ENCODE measurements around the gene DZIP1.
"Not testable (repeated sequence)": the region's sequence is repeated elsewhere in the genome, so short reads cannot be mapped to it uniquely, and the experiment has no call there.

DZIP1 gene

GRCh38 chr13:95676105-95676761 is 31.7 kb upstream of the DZIP1 start:
- H3K36me3 ChIP-seq (ENCODE audit: insufficient read depth) = no peaks in the 10 kb centered on the region
- no peak for TF ChIP-seq CTCF (conservative IDR thresholded peaks at IDR 0.05; ENCODE audit: low read depth, low read length)
- peak overlapping the region; percentile 93 for H2AFZ ChIP-seq (ENCODE audit: low read depth)
- no peak overlapping the region for H3K4me3 ChIP-seq (IDR thresholded peaks at IDR 0.05; ENCODE audit: insufficient read depth, low read depth, low read length)
- H3K27ac ChIP-seq = peak overlapping the region; percentile 78
- H3K4me1 ChIP-seq (ENCODE audit: low read depth, poor library complexity, severe bottlenecking) = peaks cover 28% of the 10 kb centered on the region
- no peaks in the 10 kb centered on the region for H3K27me3 ChIP-seq (ENCODE audit: insufficient read depth, low read depth)
- H3K9ac ChIP-seq = peak overlapping the region; percentile 85
- H3K79me2 ChIP-seq (ENCODE audit: insufficient read depth, low read depth) = peaks cover 45% of the 10 kb centered on the region; the same call in 1 of the 2 replicates
- H3K4me2 ChIP-seq = peak overlapping the region; percentile 71
- H4K20me1 ChIP-seq (ENCODE audit: insufficient read depth) = no peaks in the 10 kb centered on the region

GRCh38 chr13:95671597-95671996 is 27.1 kb upstream of the DZIP1 start:
- no peak overlapping the region for H2AFZ ChIP-seq (ENCODE audit: low read depth)
- no peak overlapping the region for H3K9ac ChIP-seq
- H4K20me1 ChIP-seq (ENCODE audit: insufficient read depth) = no peaks in the 10 kb centered on the region
- no peak overlapping the region for H3K27ac ChIP-seq
- H3K4me2 ChIP-seq = no peak overlapping the region
- peaks cover 12% of the 10 kb centered on the region for H3K4me1 ChIP-seq (ENCODE audit: low read depth, poor library complexity, severe bottlenecking)
- H3K4me3 ChIP-seq (IDR thresholded peaks at IDR 0.05; ENCODE audit: insufficient read depth, low read depth, low read length) = no peak overlapping the region
- peaks cover 9% of the 10 kb centered on the region; the same call in 1 of the 2 replicates for H3K79me2 ChIP-seq (ENCODE audit: insufficient read depth, low read depth)
- H3K36me3 ChIP-seq (ENCODE audit: insufficient read depth) = no peaks in the 10 kb centered on the region
- H3K27me3 ChIP-seq (ENCODE audit: insufficient read depth, low read depth) = no peaks in the 10 kb centered on the region
- TF ChIP-seq CTCF (conservative IDR thresholded peaks at IDR 0.05; ENCODE audit: low read depth, low read length) = no peak

GRCh38 chr13:95667235-95667634 is 22.7 kb upstream of the DZIP1 start:
- H3K79me2 ChIP-seq (ENCODE audit: insufficient read depth, low read depth); H3K9ac ChIP-seq; H3K4me3 ChIP-seq (IDR thresholded peaks at IDR 0.05; ENCODE audit: insufficient read depth, low read depth, low read length); H3K4me1 ChIP-seq (ENCODE audit: low read depth, poor library complexity, severe bottlenecking); H2AFZ ChIP-seq (ENCODE audit: low read depth); H4K20me1 ChIP-seq (ENCODE audit: insufficient read depth); H3K27ac ChIP-seq; H3K4me2 ChIP-seq; H3K27me3 ChIP-seq (ENCODE audit: insufficient read depth, low read depth); H3K36me3 ChIP-seq (ENCODE audit: insufficient read depth): not testable (repeated sequence)

GRCh38 chr13:95660981-95661581 is 16.6 kb upstream of the DZIP1 start:
- no peak overlapping the region for H2AFZ ChIP-seq (ENCODE audit: low read depth)
- H3K36me3 ChIP-seq (ENCODE audit: insufficient read depth) = no peaks in the 10 kb centered on the region
- peaks cover 7% of the 10 kb centered on the region for H3K4me1 ChIP-seq (ENCODE audit: low read depth, poor library complexity, severe bottlenecking)
- no peaks in the 10 kb centered on the region for H3K79me2 ChIP-seq (ENCODE audit: insufficient read depth, low read depth)
- H3K27me3 ChIP-seq (ENCODE audit: insufficient read depth, low read depth) = no peaks in the 10 kb centered on the region
- no peaks in the 10 kb centered on the region for H4K20me1 ChIP-seq (ENCODE audit: insufficient read depth)
- no peak overlapping the region for H3K27ac ChIP-seq
- peak; percentile 65; the same call in 1 of the 2 replicates for TF ChIP-seq CTCF (conservative IDR thresholded peaks at IDR 0.05; ENCODE audit: low read depth, low read length)
- no peak overlapping the region for H3K4me3 ChIP-seq (IDR thresholded peaks at IDR 0.05; ENCODE audit: insufficient read depth, low read depth, low read length)
- H3K4me2 ChIP-seq = no peak overlapping the region
- no peak overlapping the region for H3K9ac ChIP-seq

- TF ChIP-seq CTCF (conservative IDR thresholded peaks at IDR 0.05; ENCODE audit: low read depth, low read length) = no peak
- H2AFZ ChIP-seq (ENCODE audit: low read depth) = no peak overlapping the region
- no peaks in the 10 kb centered on the region for H3K79me2 ChIP-seq (ENCODE audit: insufficient read depth, low read depth)
- H3K27me3 ChIP-seq (ENCODE audit: insufficient read depth, low read depth) = no peaks in the 10 kb centered on the region
- H4K20me1 ChIP-seq (ENCODE audit: insufficient read depth) = no peaks in the 10 kb centered on the region
- H3K4me1 ChIP-seq (ENCODE audit: low read depth, poor library complexity, severe bottlenecking) = peaks cover 21% of the 10 kb centered on the region
- H3K9ac ChIP-seq = no peak overlapping the region
- H3K4me3 ChIP-seq (IDR thresholded peaks at IDR 0.05; ENCODE audit: insufficient read depth, low read depth, low read length) = no peak overlapping the region
- no peaks in the 10 kb centered on the region for H3K36me3 ChIP-seq (ENCODE audit: insufficient read depth)
- no peak overlapping the region for H3K27ac ChIP-seq
- H3K4me2 ChIP-seq = no peak overlapping the region
Measured at GRCh38 chr13:95659500-95659899, 15.0 kb upstream of the DZIP1 start.
